ENCODE data around the gene LIPF.

LIPF gene

GRCh38 chr10:88687853-88688467 is 23.7 kb downstream of the LIPF start:
- POLR2A ChIA-PET, result no interaction called here
- H3K27ac ChIP-seq (ENCODE audit: extremely low read depth, low read depth, low read length), result no peak overlapping the region
- no peaks in the 10 kb centered on the region for H3K9me3 ChIP-seq (ENCODE audit: control insufficient read depth, insufficient read depth, low read depth, low read length)
- H3K4me3 ChIP-seq (ENCODE audit: low read depth, low read length), result no peak overlapping the region
- no peaks in the 10 kb centered on the region for H3K36me3 ChIP-seq (ENCODE audit: control insufficient read depth in 2 of 2, insufficient read depth in 1 of 2, low read length in 2 of 2)
- CTCF ChIA-PET, result interaction anchor here (0.6 to 2.7 kb wide), 29 partner anchors 9 to 564 kb away, joined by 3 to 17 read pairs (median 4); partner anchors contain the start of genes LIPA and LIPK
- peak; percentile 77 for TF ChIP-seq ZNF654 (tag by site-specific recombination; IDR thresholded peaks at IDR 0.05; ENCODE audit: low read depth)
- no peak for TF ChIP-seq ZNF362 (tag by site-specific recombination; IDR thresholded peaks at IDR 0.05)
- TF ChIP-seq ZNF660 (tag by site-specific recombination; IDR thresholded peaks at IDR 0.05), result 0 out of 2 replicates have a peak, but pooled peaks have one; percentile 37
- no peak for TF ChIP-seq ZNF223 (tag by site-specific recombination; IDR thresholded peaks at IDR 0.05)
- no peak for TF ChIP-seq ZNF174 (tag by site-specific recombination; IDR thresholded peaks at IDR 0.05)
- H3K4me1 ChIP-seq (ENCODE audit: control insufficient read depth, insufficient read depth, low read length), result no peaks in the 10 kb centered on the region

GRCh38 chr10:88689366-88689765 is 25.1 kb downstream of the LIPF start:
- H3K27ac ChIP-seq (ENCODE audit: extremely low read depth, low read depth, low read length), result no peak overlapping the region; the same call in 1 of the 2 replicates
- no peak overlapping the region for H3K4me3 ChIP-seq (ENCODE audit: low read depth, low read length)
- TF ChIP-seq ZNF19 (tag by site-specific recombination; IDR thresholded peaks at IDR 0.05; ENCODE audit: low read depth) (no peak), PBX3 (CRISPR knock-in tag; IDR thresholded peaks at IDR 0.05) (no peak), TCF7L2 (IDR thresholded peaks at IDR 0.05; ENCODE audit: borderline replicate concordance, low read depth, low read length) (no peak), ZNF837 (tag by site-specific recombination; IDR thresholded peaks at IDR 0.05) (no peak), GLIS1 (tag by site-specific recombination; IDR thresholded peaks at IDR 0.05) (no peak), ZNF560 (tag by site-specific recombination; IDR thresholded peaks at IDR 0.05; ENCODE audit: borderline replicate concordance) (no peak), SCRT2 (tag by site-specific recombination; IDR thresholded peaks at IDR 0.05) (no peak), ZNF664 (tag by site-specific recombination; IDR thresholded peaks at IDR 0.05) (no peak), ZSCAN23 (tag by site-specific recombination; IDR thresholded peaks at IDR 0.05) (no peak), ZNF660 (tag by site-specific recombination; IDR thresholded peaks at IDR 0.05) (no peak), ZBTB7A (tag by site-specific recombination; IDR thresholded peaks at IDR 0.05; ENCODE audit: low read depth) (no peak), ZNF423 (tag by site-specific recombination; IDR thresholded peaks at IDR 0.05) (no peak), AEBP2 (tag by site-specific recombination; IDR thresholded peaks at IDR 0.05; ENCODE audit: borderline replicate concordance) (no peak), SALL2 (tag by site-specific recombination; IDR thresholded peaks at IDR 0.05; ENCODE audit: borderline replicate concordance) (no peak), GLI4 (tag by site-specific recombination; IDR thresholded peaks at IDR 0.05) (no peak), ZNF37A (tag by site-specific recombination; IDR thresholded peaks at IDR 0.05) (no peak), ZNF184 (tag by site-specific recombination; IDR thresholded peaks at IDR 0.05) (no peak), ZNF501 (tag by site-specific recombination; IDR thresholded peaks at IDR 0.05) (no peak), ZNF248 (tag by site-specific recombination; IDR thresholded peaks at IDR 0.05) (no peak), FEZF1 (tag by site-specific recombination; IDR thresholded peaks at IDR 0.05) (no peak)
- ChIA-PET CTCF (interaction anchor here (0.9 to 2.7 kb wide), 7 partner anchors 17 to 244 kb away, joined by 3 to 17 read pairs (median 7); partner anchors contain the start of gene LIPK), POLR2A (no interaction called here)
- no peaks in the 10 kb centered on the region for H3K9me3 ChIP-seq (ENCODE audit: control insufficient read depth, insufficient read depth, low read depth, low read length)
- no peaks in the 10 kb centered on the region for H3K36me3 ChIP-seq (ENCODE audit: control insufficient read depth in 2 of 2, insufficient read depth in 1 of 2, low read length in 2 of 2)
- no peaks in the 10 kb centered on the region for H3K4me1 ChIP-seq (ENCODE audit: control insufficient read depth, insufficient read depth, low read length)
